ENCODE measurements around the gene FAM168A. TPM values are rescaled to one million over a fixed set of nuclear protein-coding genes. Genes with fewer than 3 reads are reported as not detected.

The FAM168A gene
- total and polyA plus RNA-seq, 3 donors from 2014 or later, result 20.1 to 30.2 (median 29.8) TPM

- H3K4me1 ChIP-seq, result no peaks in the 10 kb centered on the region
- TF ChIP-seq POLR2A (IDR thresholded peaks at IDR 0.05), result no peak
- TF ChIP-seq CTCF (IDR thresholded peaks at IDR 0.05), result no peak
- no peaks in the 10 kb centered on the region for H3K9me3 ChIP-seq
- DNase-seq, result no peak
- no peak overlapping the region for H3K4me3 ChIP-seq
- H3K36me3 ChIP-seq (ENCODE audit: low read depth, missing control alignments), result no peaks in the 10 kb centered on the region
- H3K27me3 ChIP-seq, result no peaks in the 10 kb centered on the region
- intact Hi-C loops (cut with DNase I; ENCODE audit: low total_unique reads), result no loop called here
- H3K27ac ChIP-seq, result no peak overlapping the region
- 74 to 76% methylated on average over 10 to 20 of the region's 20 CpGs for WGBS, 2 donors
These were observed 230.4 kb downstream of the FAM168A start for GRCh38 chr11:73367482-73368024.

GRCh38 chr11:73366953-73367352, 231.0 kb downstream of the FAM168A start:
- DNase-seq, result no peak
- H3K27ac ChIP-seq, result no peak overlapping the region
- intact Hi-C loops (cut with DNase I; ENCODE audit: low total_unique reads), result no loop called here
- H3K27me3 ChIP-seq, result no peaks in the 10 kb centered on the region
- no peak overlapping the region for H3K4me3 ChIP-seq
- H3K4me1 ChIP-seq, result no peaks in the 10 kb centered on the region
- TF ChIP-seq CTCF (IDR thresholded peaks at IDR 0.05) (no peak), POLR2A (IDR thresholded peaks at IDR 0.05) (no peak)
- no peaks in the 10 kb centered on the region for H3K36me3 ChIP-seq (ENCODE audit: low read depth, missing control alignments)
- WGBS, 2 donors, result 74 to 75% methylated on average over 6 of the region's 6 CpGs
- no peaks in the 10 kb centered on the region for H3K9me3 ChIP-seq

- DNase-seq, result no peak
- intact Hi-C loops (cut with DNase I; ENCODE audit: low total_unique reads), result no loop called here
- Histone ChIP-seq H3K9me3 (no peaks in the 10 kb centered on the region), H3K4me1 (no peaks in the 10 kb centered on the region), H3K27me3 (no peaks in the 10 kb centered on the region), H3K27ac (no peak overlapping the region), H3K4me3 (no peak overlapping the region), H3K36me3 (ENCODE audit: low read depth, missing control alignments) (no peaks in the 10 kb centered on the region)
- WGBS, 2 donors, result 89% methylated on average over 4 of the region's 4 CpGs
- no peak for TF ChIP-seq POLR2A (IDR thresholded peaks at IDR 0.05)
- no peak for TF ChIP-seq CTCF (IDR thresholded peaks at IDR 0.05)
These were observed 231.7 kb downstream of the FAM168A start for GRCh38 chr11:73366265-73366610.

GRCh38 chr11:73365352-73366264, 232.3 kb downstream of the FAM168A start:
- H3K27ac ChIP-seq, result no peak overlapping the region
- no peaks in the 10 kb centered on the region for H3K9me3 ChIP-seq
- no peak overlapping the region for H3K4me3 ChIP-seq
- WGBS, 2 donors, result 77 to 87% methylated on average over 16 to 24 of the region's 24 CpGs
- intact Hi-C loops (cut with DNase I; ENCODE audit: low total_unique reads), result no loop called here
- no peak for TF ChIP-seq POLR2A (IDR thresholded peaks at IDR 0.05)
- no peak for TF ChIP-seq CTCF (IDR thresholded peaks at IDR 0.05)
- no peaks in the 10 kb centered on the region for H3K4me1 ChIP-seq
- no peaks in the 10 kb centered on the region for H3K36me3 ChIP-seq (ENCODE audit: low read depth, missing control alignments)
- DNase-seq, result no peak
- H3K27me3 ChIP-seq, result no peaks in the 10 kb centered on the region
